Activated CD8-positive, alpha-beta T cell treated with anti-CD3 and anti-CD28 coated beads for 36 hours (primary cell): Measurements from ENCODE around the gene RUVBL1. TPM values are rescaled to one million over a fixed set of nuclear protein-coding genes. Genes with fewer than 3 reads are reported as not detected.
A peak's percentile ranks its signal among the peaks of the same experiment; 100 is the strongest.

Experiments
- ATAC-seq: fragments of 200-7000 bp; cut with Tn5 transposase; one replicate; pipeline ENCODE4 v1.10.0; 2021; ENCODE audit warnings: mild to moderate bottlenecking, moderate library complexity
- CTCF ChIA-PET: fragments of 350-600 bp; sonication (Branson Sonifier 250); formaldehyde crosslinking; loops from one replicate; lab custom pipeline; 2021; ENCODE audit warnings: antibody characterized with exemption; lab: Charles Lee
- POLR2A ChIA-PET: fragments of 350-600 bp; sonication (Branson Sonifier 250); formaldehyde crosslinking; loops from one replicate; lab custom pipeline; 2021; ENCODE audit warnings: antibody characterized with exemption; lab: Charles Lee
- DNase-seq: peaks from one replicate; pipeline ENCODE4 v3.0.0-alpha.2; 2020
- H3K27ac Mint-ChIP-seq: one replicate; pipeline ENCODE4 v1.8.0; 2021; ENCODE audit warnings: mild to moderate bottlenecking, mixed read lengths
- H3K27me3 Mint-ChIP-seq: one replicate; pipeline ENCODE4 v1.8.0; 2021; ENCODE audit warnings: mixed read lengths
- H3K36me3 Mint-ChIP-seq: one replicate; pipeline ENCODE4 v1.8.0; 2021; ENCODE audit warnings: low read depth, mixed read lengths
- H3K4me1 Mint-ChIP-seq: one replicate; pipeline ENCODE4 v1.8.0; 2021; ENCODE audit warnings: low read depth, mixed read lengths
- H3K4me3 Mint-ChIP-seq: one replicate; pipeline ENCODE4 v1.8.0; 2021; ENCODE audit warnings: mild to moderate bottlenecking, moderate library complexity, mixed read lengths
- H3K9me3 Mint-ChIP-seq: one replicate; pipeline ENCODE4 v1.8.0; 2021; ENCODE audit warnings: mixed read lengths
- CTCF ChIP-seq: fragments of 200-600 bp; IDR thresholded peaks from one replicate; pipeline ENCODE4 v1.8.0; 2022; ENCODE audit warnings: antibody characterized with exemption, mild to moderate bottlenecking
- intact Hi-C: fragments of 100-400 bp; cut with micrococcal nuclease; formaldehyde crosslinking; loops from one replicate; pipeline ENCODE4 v1.10.0; 2022
- total RNA-seq, 2 experiments: library from RNA; stranded (reverse); gene quantifications; one replicate each; pipeline ENCODE4 v1.2.3, GENCODE V29; 2021

The RUVBL1 gene
- total RNA-seq, 2 experiments from 2014 or later = 99.0 to 99.5 TPM

GRCh38 chr3:128075522-128076482, 47.8 kb downstream of the RUVBL1 start:
- Mint-ChIP-seq H3K4me3 (peak overlapping the region; percentile 31), H3K27ac (no peak overlapping the region), H3K9me3 (no peaks in the 10 kb centered on the region), H3K4me1 (peaks cover 17% of the 10 kb centered on the region), H3K27me3 (no peaks in the 10 kb centered on the region), H3K36me3 (peaks cover 14% of the 10 kb centered on the region)
- intact Hi-C loops = no loop called here
- TF ChIP-seq CTCF = peak; percentile 97
- ATAC-seq = peak; percentile 88
- POLR2A ChIA-PET = interaction anchor here (1.0 to 1.6 kb wide), 4 partner anchors 11 to 39 kb away, joined by 3 to 5 read pairs (median 4); no protein-coding TSS in a partner anchor
- CTCF ChIA-PET = interaction anchor here (0.6 to 2.1 kb wide), 10 partner anchors 11 to 532 kb away, joined by 3 to 9 read pairs (median 4); partner anchors contain the start of gene RUVBL1
- DNase-seq = peak; percentile 84

- DNase-seq (no peak), ATAC-seq (no peak)
- H3K27me3 Mint-ChIP-seq = no peaks in the 10 kb centered on the region
- no peak overlapping the region for H3K27ac Mint-ChIP-seq
- peaks cover 13% of the 10 kb centered on the region for H3K36me3 Mint-ChIP-seq
- TF ChIP-seq CTCF = no peak
- H3K4me1 Mint-ChIP-seq = peaks cover 20% of the 10 kb centered on the region
- no peaks in the 10 kb centered on the region for H3K9me3 Mint-ChIP-seq
- ChIA-PET CTCF (interaction anchor here (0.7 to 2.1 kb wide), 5 partner anchors 12 to 59 kb away, joined by 3 to 9 read pairs (median 5); partner anchors contain the start of gene RUVBL1), POLR2A (interaction anchor here (1.1 to 1.6 kb wide), 2 partner anchors 20 to 40 kb away, joined by 3 read pairs; no protein-coding TSS in a partner anchor)
- intact Hi-C loops = no loop called here
- no peak overlapping the region for H3K4me3 Mint-ChIP-seq
Observed at GRCh38 chr3:128074851-128075521, 48.6 kb downstream of the RUVBL1 start.

- POLR2A ChIA-PET = interaction anchor here (1.0 to 1.4 kb wide), 3 partner anchors 10 to 50 kb away, joined by 3 to 4 read pairs (median 3); partner anchors contain the start of gene RUVBL1
- intact Hi-C loops = no loop called here
- ATAC-seq = no peak
- TF ChIP-seq CTCF = no peak
- no peaks in the 10 kb centered on the region for H3K27me3 Mint-ChIP-seq
- CTCF ChIA-PET = interaction anchor here (1.9 kb wide), 1 partner anchor 60 kb away, joined by 6 read pairs; no protein-coding TSS in a partner anchor
- no peak overlapping the region for H3K27ac Mint-ChIP-seq
- peaks cover 20% of the 10 kb centered on the region for H3K4me1 Mint-ChIP-seq
- DNase-seq = no peak
- H3K4me3 Mint-ChIP-seq = no peak overlapping the region
- H3K36me3 Mint-ChIP-seq = peaks cover 12% of the 10 kb centered on the region
- H3K9me3 Mint-ChIP-seq = no peaks in the 10 kb centered on the region
Observed at GRCh38 chr3:128073807-128074206, 49.8 kb downstream of the RUVBL1 start.

GRCh38 chr3:128073185-128073725, 50.4 kb downstream of the RUVBL1 start:
- POLR2A ChIA-PET = interaction anchor here (1.0 to 1.4 kb wide), 3 partner anchors 10 to 50 kb away, joined by 3 to 4 read pairs (median 3); partner anchors contain the start of gene RUVBL1
- H3K27me3 Mint-ChIP-seq = no peaks in the 10 kb centered on the region
- CTCF ChIA-PET = interaction anchor here (1.9 kb wide), 1 partner anchor 60 kb away, joined by 6 read pairs; no protein-coding TSS in a partner anchor
- ATAC-seq = no peak
- no peak overlapping the region for H3K27ac Mint-ChIP-seq
- intact Hi-C loops = no loop called here
- H3K36me3 Mint-ChIP-seq = peaks cover 14% of the 10 kb centered on the region
- H3K4me1 Mint-ChIP-seq = peaks cover 20% of the 10 kb centered on the region
- no peak for DNase-seq
- no peak for TF ChIP-seq CTCF
- no peak overlapping the region for H3K4me3 Mint-ChIP-seq
- no peaks in the 10 kb centered on the region for H3K9me3 Mint-ChIP-seq
